ENCODE data around the gene PLCXD1. TPM values are rescaled to one million over a fixed set of nuclear protein-coding genes. Genes with fewer than 3 reads are reported as not detected.
"Not testable (repeated sequence)": the region's sequence is repeated elsewhere in the genome, so short reads cannot be mapped to it uniquely, and the experiment has no call there.

PLCXD1 gene
- total RNA-seq, 1 donor from 2014 or later: 34.4 TPM

DNA sequence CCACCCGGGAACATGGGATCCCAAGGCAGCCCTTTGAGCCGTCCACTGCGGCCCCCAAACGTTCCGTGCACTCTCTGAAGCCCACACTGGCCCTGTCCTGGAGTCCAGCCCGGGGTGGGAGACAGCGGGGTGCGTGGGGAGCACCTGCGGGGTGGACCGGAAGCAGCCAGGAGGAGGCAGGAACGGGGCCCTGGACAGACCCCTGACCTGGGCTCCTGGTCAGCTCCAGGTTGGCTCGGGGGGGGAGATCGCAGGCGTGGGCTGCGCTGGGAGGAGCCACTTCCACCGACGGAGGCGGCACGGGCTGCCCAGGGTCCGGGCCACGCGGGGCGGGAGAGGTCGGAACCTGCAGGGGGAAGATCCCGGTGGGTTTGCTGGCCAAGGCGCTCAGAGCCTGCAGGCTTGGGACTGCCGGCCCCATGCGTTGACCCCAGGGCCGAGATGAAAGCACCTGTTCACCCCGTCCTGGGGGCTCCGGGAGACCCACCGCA lies 5.7 kb upstream of the PLCXD1 start:
- H3K4me3 ChIP-seq: peak overlapping the region; percentile 80

DNA sequence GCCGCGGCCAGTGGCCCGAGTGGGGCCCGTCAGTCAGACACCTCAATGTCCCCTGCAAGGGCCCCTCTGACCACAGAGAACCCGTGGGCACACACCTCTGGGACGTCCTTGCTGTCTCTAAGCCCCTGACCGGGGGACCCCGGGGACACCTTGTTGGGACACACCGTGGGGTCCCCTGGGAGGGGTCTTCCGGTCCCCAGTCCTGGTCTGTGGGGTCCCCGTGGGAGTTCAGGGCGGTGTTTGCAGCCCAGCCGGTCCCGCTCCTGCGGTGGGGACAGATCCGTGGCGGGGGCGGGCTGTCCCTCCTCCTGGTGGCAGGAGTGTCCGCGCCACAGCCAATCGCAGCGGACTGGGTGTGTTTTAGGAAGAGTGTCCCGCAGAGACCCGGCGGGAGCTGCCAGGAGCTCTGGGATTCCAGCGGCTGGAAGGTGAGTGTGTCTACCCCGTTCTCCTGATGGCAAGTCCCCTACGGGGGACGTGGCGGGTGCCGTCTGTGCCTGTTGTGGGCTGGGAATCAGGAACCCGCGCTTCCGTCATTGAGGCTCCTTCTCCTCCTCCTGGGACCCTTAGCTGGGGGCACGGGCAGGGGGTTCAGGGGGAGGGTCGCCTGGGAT lies 5.1 kb upstream of the PLCXD1 start:
- Histone ChIP-seq H3K4me3 (peak overlapping the region; percentile 80), H3K9me3 (no peaks in the 10 kb centered on the region), H3K4me1 (peaks cover 11% of the 10 kb centered on the region), H3K36me3 (no peaks in the 10 kb centered on the region), H3K27ac (peak overlapping the region; percentile 71), H3K27me3 (no peaks in the 10 kb centered on the region)
- peak; percentile 94 for ATAC-seq
- DNase-seq: peak; percentile 94
- intact Hi-C loops (cut with DNase I): no loop called here
- TF ChIP-seq, protein P1, sequence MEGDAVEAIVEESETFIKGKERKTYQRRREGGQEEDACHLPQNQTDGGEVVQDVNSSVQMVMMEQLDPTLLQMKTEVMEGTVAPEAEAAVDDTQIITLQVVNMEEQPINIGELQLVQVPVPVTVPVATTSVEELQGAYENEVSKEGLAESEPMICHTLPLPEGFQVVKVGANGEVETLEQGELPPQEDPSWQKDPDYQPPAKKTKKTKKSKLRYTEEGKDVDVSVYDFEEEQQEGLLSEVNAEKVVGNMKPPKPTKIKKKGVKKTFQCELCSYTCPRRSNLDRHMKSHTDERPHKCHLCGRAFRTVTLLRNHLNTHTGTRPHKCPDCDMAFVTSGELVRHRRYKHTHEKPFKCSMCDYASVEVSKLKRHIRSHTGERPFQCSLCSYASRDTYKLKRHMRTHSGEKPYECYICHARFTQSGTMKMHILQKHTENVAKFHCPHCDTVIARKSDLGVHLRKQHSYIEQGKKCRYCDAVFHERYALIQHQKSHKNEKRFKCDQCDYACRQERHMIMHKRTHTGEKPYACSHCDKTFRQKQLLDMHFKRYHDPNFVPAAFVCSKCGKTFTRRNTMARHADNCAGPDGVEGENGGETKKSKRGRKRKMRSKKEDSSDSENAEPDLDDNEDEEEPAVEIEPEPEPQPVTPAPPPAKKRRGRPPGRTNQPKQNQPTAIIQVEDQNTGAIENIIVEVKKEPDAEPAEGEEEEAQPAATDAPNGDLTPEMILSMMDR (IDR thresholded peaks at IDR 0.05): no peak

More for the DNA sequence above, 5.7 kb upstream of the PLCXD1 start:
- DNase-seq: peak; percentile 73
- Histone ChIP-seq H3K9me3 (no peaks in the 10 kb centered on the region), H3K4me1 (peaks cover 11% of the 10 kb centered on the region), H3K36me3 (no peaks in the 10 kb centered on the region), H3K27ac (peak overlapping the region; percentile 71), H3K27me3 (no peaks in the 10 kb centered on the region)
- peak; percentile 15 for ATAC-seq
- TF ChIP-seq, protein P1 (IDR thresholded peaks at IDR 0.05): no peak
- intact Hi-C loops (cut with DNase I): no loop called here

DNA sequence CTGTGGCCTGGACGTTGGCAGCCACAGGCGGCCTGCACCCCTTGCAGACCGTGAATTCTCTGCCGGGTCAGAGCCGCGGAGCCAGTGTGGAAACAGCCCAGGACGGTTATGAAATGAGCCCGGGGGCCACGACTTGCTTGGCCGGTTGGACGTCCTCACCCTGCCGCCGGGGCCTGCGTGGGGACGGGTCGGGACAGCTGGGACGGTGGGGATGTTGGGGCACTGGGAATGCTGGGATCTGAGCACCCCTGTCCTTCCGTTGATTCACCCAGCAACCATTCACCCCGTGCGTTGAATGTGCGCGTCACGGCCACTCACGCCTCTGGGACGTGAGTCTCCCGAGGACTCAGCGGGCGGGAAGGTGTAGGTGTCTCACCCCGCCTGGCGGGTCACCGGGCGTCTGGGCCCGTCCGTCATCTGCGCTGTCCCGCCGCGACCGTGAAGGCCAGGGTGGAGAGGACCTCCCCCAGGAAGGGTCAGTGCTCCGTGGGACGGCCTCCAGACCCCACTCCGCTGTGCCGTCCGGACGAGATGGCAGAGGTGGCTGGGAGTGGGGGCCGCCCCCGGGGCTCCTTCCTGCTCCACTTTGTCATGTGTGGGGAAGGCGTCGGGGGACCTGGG lies 4.5 kb upstream of the PLCXD1 start:
- H3K4me1 ChIP-seq: peaks cover 15% of the 10 kb centered on the region
- ATAC-seq (peak; percentile 51), DNase-seq (peak; percentile 82)

DNA sequence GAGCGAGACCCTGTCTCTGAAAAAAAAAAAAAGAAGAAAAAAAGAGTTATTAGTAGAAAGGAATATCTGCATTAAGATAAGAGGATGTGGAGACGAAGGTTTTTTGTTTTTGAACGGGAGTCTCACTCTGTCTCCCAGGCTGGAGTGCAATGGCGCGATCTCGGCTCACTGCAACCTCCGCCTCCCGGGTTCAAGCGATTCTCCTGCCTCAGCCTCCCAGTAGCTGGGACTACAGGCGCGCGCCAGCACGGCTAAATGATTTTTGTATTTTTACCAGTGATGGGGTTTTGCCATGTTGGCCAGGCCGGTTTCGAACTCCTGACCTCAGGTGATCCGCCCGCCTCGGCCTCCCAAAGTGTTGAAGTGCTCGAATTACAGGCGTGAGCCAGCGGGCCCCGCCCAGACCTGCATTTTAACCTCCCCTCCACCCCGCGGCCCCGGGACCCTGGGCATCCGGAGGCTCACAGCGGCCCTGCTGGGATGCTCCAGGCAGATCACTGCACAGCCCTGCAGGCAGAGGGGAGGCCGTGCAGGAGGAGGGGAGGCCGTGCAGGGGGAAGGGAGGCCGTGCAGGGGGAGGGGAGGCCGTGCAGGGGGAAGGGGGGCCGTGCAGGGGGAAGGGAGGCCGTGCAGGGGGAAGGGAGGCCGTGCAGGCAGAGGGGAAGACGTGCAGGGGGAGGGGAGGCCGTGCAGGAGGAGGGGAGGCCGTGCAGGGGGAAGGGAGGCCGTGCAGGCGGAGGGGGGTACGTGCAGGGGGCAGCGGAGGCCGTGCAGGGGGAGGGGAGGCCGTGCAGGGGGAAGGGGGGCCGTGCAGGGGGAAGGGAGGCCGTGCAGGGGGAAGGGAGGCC lies 1.2 kb upstream of the PLCXD1 start:
- H3K36me3 ChIP-seq; H3K27ac ChIP-seq; H3K4me3 ChIP-seq; H3K9me3 ChIP-seq; ATAC-seq; DNase-seq; intact Hi-C loops (cut with DNase I); H3K27me3 ChIP-seq: not testable (repeated sequence)
- H3K4me1 ChIP-seq: peaks cover 17% of the 10 kb centered on the region

More for the DNA sequence above, 4.5 kb upstream of the PLCXD1 start:
- TF ChIP-seq, protein P1 (IDR thresholded peaks at IDR 0.05): no peak
- peak overlapping the region; percentile 71 for H3K27ac ChIP-seq
- intact Hi-C loops (cut with DNase I): no loop called here
- H3K27me3 ChIP-seq: no peaks in the 10 kb centered on the region
- H3K36me3 ChIP-seq: no peaks in the 10 kb centered on the region
- H3K4me3 ChIP-seq: peak overlapping the region; percentile 80
- H3K9me3 ChIP-seq: no peaks in the 10 kb centered on the region

DNA sequence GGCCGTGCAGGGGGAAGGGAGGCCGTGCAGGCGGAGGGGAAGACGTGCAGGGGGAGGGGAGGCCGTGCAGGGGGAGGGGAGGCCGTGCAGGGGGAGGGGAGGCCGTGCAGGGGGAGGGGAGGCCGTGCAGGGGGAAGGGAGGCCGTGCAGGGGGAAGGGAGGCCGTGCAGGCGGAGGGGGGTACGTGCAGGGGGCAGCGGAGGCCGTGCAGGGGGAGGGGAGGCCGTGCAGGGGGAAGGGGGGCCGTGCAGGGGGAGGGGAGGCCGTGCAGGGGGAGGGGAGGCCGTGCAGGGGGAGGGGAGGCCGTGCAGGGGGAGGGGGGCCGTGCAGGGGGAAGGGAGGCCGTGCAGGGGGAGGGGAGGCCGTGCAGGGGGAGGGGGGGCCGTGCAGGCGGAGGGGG lies 459 bp upstream of the PLCXD1 start:
- H3K27ac ChIP-seq; H3K9me3 ChIP-seq; H3K36me3 ChIP-seq; DNase-seq; H3K27me3 ChIP-seq; H3K4me3 ChIP-seq; ATAC-seq; intact Hi-C loops (cut with DNase I): not testable (repeated sequence)
- H3K4me1 ChIP-seq: peaks cover 11% of the 10 kb centered on the region

DNA sequence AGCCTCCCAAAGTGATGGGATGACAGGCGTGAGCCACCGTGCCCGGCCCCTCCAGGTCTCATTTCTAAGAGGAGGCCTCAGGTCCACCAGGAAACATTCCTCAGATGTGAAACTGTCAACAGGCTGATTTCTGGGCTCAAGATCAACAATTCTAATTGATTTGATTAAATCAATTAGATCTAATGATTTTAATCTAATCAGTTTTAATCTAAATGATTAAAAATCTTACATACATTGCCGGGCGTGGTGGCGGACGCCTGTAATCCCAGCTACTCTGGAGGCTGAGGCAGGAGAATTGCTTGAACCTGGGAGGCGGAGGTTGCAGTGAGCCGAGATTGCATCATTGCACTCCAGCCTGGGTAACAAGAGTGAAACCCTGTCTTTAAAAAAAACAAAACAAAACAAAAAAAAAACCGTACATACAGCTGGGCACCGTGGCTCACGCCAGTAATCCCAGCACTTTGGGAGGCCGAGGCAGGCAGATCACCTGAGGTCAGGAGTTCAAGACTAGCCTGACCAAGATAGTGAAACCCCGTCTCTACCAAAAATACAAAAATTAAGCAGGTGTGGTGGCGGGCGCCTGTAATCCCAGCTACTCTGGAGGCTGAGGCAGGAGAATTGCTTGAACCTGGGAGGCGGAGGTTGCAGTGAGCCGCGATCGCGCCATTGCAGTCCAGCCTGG lies 960 bp downstream of the PLCXD1 start:
- H3K27me3 ChIP-seq; ATAC-seq; H3K9me3 ChIP-seq; H3K4me1 ChIP-seq; intact Hi-C loops (cut with DNase I); H3K27ac ChIP-seq: not testable (repeated sequence)
- peaks cover 15% of the 10 kb centered on the region for H3K36me3 ChIP-seq
- H3K4me3 ChIP-seq: peak overlapping the region; percentile 38
- DNase-seq: peak; percentile 39

All from upper lobe of right lung (tissue), 1 donor.